HL-60/S4 treated with phorbol 12-myristate 13-acetate at 8.2 ng/mL for 4 days and 3 days (cell line): ENCODE measurements around the gene SULT1B1.

Experiments used
- in situ Hi-C: fragments of 300-500 bp; cut with MboI; formaldehyde crosslinking; loops from 2 replicates; pipeline ENCODE4 v1.15.0; 2022; ENCODE audit warnings: low sequenced_read_pairs

SULT1B1 gene

DNA sequence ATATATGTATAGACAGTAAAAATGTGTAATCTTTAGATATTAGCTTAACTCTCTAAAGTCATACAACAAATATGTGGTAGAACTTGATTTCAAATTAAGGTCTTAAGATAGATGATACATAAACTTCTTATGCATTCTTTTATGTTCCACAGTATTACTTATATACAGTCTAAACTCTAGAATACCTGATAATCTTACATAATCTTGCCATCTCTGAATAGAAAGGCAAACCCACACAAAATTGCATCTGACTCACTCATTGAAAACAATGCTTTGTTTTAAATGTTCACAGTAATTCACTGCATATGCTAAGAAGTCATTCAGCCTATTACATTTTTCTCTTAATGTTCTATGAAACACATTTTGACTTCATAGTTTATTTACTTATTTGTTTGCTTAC lies 10.1 kb downstream of the SULT1B1 start:
- in situ Hi-C loops: no loop called here

GRCh38 chr4:69749771-69750170 lies 10.6 kb downstream of the SULT1B1 start:
- in situ Hi-C loops: no loop called here

- in situ Hi-C loops: no loop called here
These were observed 12.2 kb downstream of the SULT1B1 start for GRCh38 chr4:69748173-69748572.

GRCh38 chr4:69744157-69744478 lies 16.3 kb downstream of the SULT1B1 start:
- in situ Hi-C loops: no loop called here

GRCh38 chr4:69743476-69744156 lies 16.8 kb downstream of the SULT1B1 start:
- in situ Hi-C loops: no loop called here

GRCh38 chr4:69742596-69742995 lies 17.8 kb downstream of the SULT1B1 start:
- in situ Hi-C loops: no loop called here

DNA sequence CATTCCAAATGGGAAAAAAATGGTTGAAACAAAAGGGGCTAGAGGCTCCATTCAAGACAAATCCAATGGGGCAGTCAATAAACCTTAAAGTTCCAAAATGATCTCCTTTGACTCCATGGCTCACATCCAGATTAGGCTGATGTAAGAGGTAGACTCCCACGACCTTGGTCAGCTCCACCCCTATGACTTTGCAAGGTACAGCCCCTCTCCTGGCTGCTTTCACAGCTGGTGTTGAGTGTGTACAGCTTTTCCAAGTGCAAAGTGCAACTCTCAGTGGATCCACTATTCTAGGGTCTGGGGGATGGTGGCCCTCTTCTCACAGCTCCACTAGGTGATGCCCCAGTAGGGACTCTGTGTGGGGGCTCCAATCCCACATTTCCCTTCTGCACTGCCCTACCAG lies 21.5 kb downstream of the SULT1B1 start:
- in situ Hi-C loops: no loop called here

DNA sequence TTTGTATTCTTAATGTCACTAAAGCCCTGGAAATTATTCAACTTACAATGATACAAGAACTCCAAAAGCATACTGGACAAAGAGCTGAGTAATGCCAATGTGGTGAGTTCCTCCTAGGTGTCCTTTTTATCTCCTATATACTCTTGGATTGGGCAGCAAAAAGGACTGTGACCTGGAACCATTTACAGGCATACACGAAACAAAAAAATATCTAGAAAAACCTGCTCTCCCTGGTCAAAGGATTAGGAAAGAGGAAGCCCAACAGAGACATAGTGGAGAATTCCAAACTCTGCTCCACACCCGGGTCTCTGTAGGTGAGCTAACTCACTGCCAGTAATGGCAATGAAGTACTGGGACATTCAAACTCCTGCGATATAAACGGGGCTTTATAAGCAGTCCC lies 25.3 kb downstream of the SULT1B1 start:
- in situ Hi-C loops: no loop called here

DNA sequence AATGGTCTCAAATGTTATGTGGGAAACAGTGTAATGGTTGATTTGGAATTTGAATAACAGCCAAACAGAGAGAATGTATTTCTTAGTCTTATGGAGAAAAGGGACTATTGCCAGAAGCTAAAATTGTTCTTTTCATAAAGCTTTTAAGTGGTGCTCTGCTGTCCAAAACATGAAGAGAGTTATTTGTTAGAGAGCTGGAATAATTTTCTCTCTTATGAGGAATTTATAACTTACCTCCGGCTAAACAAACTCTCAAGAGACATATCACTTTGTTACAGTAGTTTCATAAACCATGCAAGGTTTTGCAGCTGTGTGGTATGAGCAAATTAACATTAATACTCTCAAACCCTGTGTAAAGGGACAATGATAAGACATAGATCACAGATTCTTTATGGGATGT lies 28.6 kb downstream of the SULT1B1 start:
- in situ Hi-C loops: no loop called here

GRCh38 chr4:69731241-69731640 lies 29.2 kb downstream of the SULT1B1 start:
- in situ Hi-C loops: no loop called here

DNA sequence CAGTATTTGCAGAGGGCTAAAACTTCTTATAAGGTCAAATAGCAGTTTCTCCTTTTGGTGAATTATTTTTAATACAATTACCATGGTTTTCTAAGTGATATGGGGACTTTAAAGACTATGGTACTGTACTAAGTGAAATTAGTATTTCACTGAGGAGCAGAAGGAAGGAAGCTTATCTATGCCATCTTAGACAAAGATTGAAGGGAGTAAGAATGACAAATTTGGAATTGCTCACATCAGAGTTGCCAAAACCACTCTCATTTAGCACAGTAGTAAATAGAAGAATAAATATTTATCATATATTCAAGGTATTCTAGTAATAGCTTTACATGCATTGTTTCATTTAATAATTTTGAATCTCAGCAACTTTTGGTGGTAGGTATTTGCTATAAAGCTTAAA lies 30.4 kb downstream of the SULT1B1 start:
- in situ Hi-C loops: no loop called here

DNA sequence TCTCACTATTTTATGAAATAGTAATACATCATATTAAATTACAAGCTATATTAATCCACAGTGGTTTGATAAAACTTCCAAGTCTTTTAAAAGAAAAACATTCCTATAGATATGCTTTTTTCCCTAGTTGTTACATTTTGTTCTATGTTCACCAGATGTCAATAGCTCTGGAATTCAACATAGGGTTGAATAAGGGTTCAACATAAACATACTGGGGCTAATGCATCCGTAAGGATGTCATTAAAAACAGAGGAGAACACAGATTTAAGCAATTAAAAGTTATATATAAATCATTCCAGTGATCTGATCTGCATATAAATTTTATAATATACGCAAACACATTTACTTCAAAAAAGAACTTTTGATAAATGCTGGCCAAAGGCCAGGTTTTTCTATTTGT lies 32.5 kb downstream of the SULT1B1 start:
- in situ Hi-C loops: no loop called here

DNA sequence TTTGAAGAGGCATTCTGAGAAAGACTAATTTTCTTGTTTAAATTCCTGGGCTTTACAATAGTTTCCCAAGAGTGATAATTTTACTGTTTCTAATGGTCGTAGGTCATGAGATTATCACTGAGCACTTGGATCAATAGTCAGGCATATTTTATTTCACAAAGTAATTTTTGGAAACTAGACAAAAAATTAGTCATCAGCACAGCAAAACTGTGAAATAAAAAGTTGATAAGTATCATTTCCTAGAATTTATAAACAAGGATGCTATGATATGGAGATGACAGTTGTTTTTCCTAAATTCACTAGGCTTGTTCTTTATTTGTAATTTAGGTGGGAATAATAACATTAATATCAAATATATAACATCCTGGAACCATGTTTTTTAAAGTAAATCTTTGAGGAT lies 33.0 kb downstream of the SULT1B1 start:
- in situ Hi-C loops: no loop called here

- in situ Hi-C loops: no loop called here
These were observed 33.4 kb downstream of the SULT1B1 start for GRCh38 chr4:69726971-69727370.

GRCh38 chr4:69718396-69719271 lies 41.8 kb downstream of the SULT1B1 start:
- in situ Hi-C loops: no loop called here

GRCh38 chr4:69717778-69718177 lies 42.6 kb downstream of the SULT1B1 start:
- in situ Hi-C loops: no loop called here

DNA sequence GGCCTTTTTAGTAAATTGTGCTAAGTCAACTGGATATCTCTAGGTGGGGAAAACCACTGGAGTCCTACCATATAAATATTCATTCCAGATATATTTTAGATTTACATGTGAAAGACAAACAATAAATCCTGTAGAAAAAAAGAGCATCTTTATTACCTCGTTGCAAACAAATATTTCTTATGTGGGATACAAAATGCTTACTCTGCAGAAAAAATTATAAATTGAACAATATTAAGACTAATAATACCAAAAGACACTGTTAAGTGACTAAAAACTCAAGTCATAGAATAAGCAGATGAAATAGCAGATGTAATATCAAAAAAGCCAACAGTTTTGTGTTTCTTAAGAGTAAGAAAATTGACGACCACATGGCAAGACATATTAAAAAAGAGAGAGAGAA lies 43.8 kb downstream of the SULT1B1 start:
- in situ Hi-C loops: no loop called here

- in situ Hi-C loops: no loop called here
These were observed 46.3 kb downstream of the SULT1B1 start for GRCh38 chr4:69714086-69714485.

- in situ Hi-C loops: no loop called here
These were observed 46.8 kb downstream of the SULT1B1 start for GRCh38 chr4:69713593-69713992.

GRCh38 chr4:69710580-69710979 lies 49.8 kb downstream of the SULT1B1 start:
- in situ Hi-C loops: no loop called here

DNA sequence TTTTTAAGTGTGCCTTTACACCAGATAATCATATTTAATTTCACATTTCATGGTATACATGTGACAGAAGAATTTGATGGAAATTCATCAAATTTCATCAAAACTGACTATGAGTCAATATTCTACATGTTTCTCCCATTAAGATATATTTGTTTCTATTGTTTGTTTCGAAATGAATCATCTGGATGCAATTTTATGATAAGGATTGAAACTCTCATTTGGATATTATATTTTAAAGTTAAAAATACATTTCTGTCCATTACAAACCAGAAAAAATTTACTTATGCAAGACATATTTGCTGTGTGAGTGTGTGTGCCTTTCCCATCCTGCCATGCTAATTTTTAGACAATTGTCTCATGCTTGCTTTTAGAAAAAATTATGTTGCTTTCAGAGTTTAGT lies 52.2 kb downstream of the SULT1B1 start:
- in situ Hi-C loops: no loop called here

DNA sequence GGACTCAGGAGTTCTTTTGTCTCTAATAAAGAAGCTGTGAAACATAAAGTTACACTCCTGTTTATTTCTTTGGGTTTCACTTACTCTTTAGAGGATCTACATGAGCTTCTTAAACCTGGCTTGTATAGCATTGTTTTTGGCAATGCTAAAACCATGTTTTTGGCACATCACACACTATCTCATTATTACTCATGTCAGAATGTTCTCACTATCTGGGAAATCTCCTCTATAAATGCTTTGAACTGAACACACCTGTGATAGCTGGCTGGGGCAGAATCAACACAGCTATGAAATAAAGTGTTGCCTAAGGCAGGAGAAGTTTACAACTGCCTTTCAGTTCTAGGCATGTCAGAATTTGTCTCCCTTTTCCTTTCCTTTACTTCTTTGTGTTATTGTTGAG lies 52.6 kb downstream of the SULT1B1 start:
- in situ Hi-C loops: no loop called here

DNA sequence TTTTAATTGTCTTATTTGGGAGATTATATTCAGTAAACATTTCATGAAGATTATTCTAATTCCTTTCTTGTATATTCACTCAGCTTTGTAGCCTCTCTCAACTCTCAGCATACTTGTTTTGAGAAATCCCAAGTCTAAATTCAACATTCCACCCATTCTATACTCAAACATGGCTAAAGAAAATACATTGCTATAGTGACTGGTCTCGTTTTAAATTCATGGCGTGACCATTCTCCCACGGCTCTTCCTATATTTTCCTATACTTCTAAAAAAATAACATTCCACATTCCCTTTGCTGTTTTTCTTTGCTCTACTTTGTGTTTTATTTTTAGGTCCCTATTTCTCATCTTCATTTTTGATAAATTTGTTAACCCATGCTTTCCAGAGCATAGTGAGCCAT lies 58.2 kb downstream of the SULT1B1 start:
- in situ Hi-C loops: no loop called here
